Right forelimb (tissue), 1 donor: Measurements from ENCODE around the gene ANKRA2.

Experiments used
- DNase-seq: peaks from one replicate; pipeline ENCODE4 v3.0.0-alpha.2; 2018

Gene ANKRA2, protein sequence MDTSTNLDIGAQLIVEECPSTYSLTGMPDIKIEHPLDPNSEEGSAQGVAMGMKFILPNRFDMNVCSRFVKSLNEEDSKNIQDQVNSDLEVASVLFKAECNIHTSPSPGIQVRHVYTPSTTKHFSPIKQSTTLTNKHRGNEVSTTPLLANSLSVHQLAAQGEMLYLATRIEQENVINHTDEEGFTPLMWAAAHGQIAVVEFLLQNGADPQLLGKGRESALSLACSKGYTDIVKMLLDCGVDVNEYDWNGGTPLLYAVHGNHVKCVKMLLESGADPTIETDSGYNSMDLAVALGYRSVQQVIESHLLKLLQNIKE

DNA sequence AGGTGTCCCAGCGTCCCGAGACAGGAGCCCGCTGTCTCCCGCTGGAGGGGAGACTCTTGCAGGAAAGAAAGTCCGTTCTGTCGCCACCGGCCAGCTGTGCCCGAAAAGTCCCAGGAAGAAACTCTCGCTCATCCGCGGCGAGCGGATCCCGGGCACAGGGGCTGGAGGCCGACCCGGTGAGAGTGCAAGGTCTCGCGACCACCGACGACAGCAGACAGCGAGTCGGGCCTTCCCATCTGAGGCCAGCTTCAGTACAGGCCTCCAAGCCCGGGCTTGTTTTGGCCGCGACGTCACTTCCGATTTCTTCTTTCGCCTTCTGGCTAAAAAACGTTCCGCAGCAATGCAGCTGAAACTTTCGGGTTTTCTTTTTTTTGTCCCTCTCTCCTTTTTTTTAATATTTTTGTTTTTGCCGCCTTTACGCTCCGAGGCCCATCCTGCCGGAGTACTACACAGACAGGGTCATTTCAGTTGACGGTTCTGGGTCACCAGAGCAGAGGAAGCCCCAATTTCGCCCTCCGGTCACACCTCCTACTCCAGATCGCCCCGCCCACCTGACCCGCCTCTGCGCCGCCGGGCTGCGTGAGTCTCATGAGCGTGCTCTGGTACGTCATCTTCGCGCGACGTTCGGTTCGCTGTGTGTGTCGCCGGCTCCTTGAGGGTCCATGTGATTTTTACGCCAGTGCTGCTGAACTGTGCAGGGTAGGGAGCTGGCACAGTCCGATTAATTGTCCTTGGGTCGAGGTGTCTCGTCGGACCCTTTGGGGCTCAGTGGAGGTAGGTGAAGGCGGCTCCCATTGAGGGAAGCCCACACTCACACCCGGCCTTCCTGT is at the start of gene ANKRA2, which contains the start of gene UTP15:
TSS of gene ANKRA2 (minus strand) at position 501 of the 830 bp plus-strand sequence. CDS start 2,758 bp downstream, outside the sequence.
TSS of gene UTP15 (plus strand) at position 605 of the 830 bp plus-strand sequence. CDS start 1,602 bp downstream, outside the sequence.
- peak; percentile 99 for DNase-seq

DNA sequence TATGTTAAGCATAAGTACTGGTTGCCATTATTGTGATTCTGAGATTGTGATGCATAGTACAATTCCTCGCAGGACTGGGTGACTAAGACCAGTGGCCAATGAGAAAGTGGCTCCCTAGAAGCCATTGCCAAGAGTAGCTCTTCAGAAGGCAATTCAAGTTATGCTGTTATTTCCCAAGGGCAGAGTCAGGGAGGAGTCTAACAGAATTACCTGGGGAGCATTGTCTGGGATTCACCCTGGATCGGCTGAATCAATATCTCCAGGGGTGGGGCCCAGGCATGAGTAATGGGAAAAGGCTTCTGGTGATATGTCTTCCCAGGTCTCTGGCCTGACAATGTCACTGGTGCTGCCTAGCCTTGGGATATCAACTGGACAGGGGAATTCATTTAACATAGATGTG is 49.6 kb upstream of the ANKRA2 start:
- no peak for DNase-seq

DNA sequence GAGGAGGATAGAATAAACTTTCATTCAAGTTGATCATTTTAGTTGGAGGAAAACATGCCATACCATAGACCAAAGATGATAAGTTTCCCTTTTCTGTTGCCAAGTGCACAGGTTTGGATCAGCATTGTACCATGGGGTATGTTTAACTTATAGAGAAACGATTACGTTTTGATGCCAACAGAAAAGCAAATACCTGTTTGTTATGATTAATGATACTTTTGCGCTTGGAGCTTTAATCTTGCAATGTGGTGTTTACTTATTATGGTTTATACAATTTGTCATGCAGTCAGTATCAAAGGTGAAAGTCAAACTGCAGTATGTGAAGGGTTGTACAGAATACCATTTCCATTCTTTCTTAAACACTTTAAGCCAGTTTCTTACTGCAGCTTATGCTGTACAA is 47.4 kb upstream of the ANKRA2 start:
- DNase-seq, result no peak

DNA sequence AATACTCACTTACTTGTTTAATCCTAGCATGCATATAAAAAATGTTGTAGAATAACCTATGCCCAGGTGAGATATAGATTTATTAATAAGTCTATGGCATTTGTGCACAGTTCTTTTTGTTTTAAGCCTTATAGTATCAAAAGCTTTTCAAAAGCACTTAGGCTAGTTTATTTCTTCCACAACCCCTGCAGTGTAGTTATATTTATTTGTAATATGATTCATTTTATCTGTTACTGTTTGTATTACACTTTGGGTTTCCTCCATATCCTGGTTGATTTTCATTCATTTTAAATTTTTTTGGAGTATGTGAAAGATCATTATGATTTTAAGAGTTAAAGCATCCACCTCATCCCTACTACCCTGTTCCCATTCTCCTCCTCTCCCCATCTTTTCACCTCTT is 41.8 kb upstream of the ANKRA2 start:
- no peak for DNase-seq

DNA sequence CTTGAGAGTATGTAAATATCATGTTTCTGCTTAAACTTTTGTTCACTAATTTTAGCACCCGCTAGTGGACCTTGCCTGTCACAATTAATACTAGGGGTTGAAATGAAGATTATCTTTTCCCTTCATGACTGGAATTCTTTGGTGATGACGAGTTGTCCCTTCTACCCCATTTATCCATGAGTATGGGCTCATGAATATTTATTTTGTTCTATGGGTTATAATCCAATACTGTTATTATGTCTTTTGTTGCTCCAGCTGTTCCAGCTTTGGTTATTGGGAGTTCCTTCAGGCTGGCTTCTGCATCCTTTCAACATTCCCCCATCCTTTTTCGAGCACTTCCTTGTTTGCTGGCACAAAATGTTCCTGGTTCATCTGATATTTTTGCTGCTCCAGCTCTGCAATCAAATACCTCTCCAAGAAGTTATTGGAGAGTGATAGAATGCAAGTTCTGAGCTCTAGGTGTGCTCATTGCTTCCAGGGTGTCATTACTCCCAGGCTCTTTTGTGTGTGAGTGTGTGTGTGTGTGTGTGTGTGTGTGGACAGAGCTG is 40.8 kb upstream of the ANKRA2 start:
- no peak for DNase-seq

DNA sequence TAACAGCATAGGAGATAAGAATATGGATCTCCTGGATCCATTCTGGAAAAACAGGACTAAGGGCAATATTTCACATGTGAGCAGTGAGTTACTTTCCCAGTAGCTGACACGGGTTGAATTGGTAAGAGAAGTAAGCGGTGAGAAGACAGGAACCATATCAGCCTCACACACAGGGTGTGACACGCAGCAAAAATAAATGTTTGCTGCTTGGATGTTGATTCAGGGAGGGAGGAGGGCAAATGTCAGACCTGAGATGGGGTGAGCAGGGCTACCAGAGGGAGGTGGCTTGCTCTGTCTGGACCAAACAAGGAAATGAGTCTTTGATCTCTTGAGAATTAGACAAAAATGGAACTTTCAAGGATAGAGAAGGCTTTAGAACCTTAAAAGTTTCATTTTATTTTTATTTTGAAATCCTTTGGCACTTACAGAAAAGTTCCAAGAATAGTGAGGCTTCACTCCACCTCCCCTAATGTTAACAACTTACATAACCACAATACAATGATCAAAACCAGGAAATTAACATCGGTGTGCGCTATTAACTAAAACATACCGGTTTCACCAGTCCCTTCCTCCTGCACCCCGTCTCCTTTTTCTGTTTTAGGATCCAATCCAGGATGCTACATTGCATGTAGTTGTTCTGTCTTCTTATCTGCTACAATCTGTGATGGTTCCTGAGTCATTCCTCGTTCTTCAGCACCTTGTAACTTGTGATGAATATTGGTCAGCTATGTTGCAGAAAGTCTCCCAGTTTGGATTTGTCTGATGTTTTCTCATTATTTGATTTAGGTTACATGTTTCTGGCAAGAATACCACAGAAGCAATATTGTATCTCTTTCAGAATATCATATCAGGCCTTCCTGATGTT is 40.0 kb upstream of the ANKRA2 start:
- DNase-seq, result no peak

DNA sequence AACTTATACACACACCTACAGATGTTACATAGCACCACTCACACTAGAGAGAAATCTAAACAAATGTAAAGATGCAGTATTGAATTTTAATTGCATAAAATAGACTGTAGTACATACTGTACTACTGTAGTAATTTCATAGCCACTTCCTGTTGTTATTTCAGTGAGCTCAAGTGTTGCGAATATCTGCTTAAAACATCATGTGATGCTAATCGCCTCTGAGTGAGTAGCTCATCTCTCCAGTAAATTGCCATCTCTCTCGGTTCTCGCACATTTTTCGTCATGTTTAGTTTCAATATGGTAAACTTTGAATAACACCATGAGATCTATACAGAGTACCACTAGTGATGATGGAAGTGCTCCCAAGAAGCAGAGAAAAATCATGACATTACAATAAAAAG is 38.6 kb upstream of the ANKRA2 start:
- DNase-seq, result no peak

DNA sequence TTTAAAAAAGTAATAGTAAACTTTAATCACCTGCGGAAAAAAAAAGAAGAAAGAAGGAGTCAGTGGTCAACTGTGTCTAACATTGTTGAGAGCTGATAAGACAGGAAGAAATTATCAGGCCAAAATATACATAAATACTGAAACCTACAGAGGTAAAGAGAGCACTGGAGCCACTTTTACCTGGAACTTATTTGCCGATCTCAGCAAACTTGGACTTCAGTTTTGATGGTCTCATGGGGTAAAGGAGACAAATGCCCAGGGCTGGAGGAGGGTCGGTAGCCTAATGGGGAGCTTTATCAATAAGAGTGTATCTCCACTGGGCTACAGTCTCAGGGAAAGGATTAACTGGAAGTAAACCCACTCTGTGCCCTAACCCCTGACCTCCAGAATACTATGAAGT is 33.9 kb upstream of the ANKRA2 start:
- no peak for DNase-seq

DNA sequence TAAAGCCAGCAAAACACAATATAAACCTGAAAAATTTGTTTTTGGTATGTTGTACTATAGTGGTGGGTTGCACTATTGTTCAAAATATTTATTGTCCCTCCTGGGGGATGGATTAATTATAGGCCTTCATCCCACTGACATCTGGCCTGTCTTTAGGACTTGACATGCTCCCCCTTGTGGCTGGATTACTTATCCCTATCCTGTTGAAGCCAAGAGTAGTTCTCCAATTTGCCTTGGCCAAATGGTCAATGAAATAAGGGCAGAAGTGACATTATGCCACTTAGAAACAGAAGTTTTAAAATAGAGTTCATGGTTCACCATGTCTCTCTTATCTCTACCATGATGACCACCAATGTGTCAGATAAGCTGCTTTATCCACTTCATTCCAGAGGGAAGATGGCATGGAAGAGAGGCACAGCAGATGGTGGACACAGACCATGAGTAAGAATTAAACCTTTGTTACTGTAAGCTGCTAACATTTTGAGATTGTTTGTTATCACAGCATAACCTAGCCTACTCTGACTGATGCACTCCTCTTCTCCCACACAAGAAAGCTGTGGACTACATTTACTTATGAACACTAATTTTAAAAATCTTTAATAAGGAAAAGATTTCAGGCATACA is 31.4 kb upstream of the ANKRA2 start:
- no peak for DNase-seq

DNA sequence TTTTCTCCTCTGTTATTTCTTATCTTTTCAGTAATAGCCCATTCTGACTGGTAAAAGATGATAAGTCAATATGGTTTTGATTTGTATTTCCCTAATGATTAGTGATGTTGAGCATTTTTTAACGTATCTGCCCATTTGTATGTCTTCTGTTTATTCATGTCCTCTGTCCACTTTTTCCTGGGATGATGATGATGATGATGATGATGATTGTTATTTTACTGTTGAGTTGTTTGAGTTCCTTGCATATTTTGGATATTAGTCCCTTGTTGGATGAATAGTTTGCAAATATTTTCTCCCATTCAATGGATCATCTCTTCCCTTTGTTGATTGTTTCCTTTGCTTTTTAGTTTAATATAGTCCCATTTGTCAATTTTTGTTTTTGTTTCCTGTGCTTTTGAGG is 27.1 kb upstream of the ANKRA2 start:
- no peak for DNase-seq

DNA sequence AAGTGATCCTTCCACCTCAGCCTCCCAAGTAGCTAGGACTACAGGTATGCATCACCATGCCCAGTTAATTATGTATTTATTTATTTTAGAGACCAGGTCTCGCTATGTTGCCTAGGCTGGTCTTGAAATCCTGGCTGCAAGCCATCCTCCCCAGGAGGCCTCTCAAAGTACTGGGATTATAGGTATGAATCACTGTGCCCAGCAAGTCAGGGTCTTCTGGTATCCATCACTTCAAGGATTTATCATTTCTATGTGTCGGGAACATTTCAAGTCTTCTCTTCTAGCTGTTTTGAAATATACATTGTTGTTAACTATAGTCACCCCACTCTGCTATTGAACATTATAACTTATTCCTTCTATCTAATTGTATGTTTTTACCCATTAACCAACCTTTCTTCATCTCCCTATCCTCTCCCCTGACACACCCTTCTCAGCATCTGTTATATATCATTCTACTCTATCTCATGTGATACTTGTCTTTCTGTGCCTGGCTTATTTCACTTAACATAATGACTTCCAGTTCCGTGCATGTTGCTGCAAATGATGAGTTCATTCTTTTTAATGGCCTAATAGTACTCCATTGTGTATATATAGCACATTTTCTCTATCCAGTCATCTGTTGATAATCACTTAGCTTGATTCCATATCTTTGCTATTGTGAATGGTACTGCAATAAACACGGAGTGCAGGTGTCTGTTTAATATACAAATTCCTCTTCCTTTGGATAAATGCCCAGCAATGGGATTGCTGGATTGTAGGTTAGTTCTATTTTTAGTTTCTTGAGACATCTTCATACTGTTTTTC is 26.5 kb upstream of the ANKRA2 start:
- DNase-seq, result no peak

DNA sequence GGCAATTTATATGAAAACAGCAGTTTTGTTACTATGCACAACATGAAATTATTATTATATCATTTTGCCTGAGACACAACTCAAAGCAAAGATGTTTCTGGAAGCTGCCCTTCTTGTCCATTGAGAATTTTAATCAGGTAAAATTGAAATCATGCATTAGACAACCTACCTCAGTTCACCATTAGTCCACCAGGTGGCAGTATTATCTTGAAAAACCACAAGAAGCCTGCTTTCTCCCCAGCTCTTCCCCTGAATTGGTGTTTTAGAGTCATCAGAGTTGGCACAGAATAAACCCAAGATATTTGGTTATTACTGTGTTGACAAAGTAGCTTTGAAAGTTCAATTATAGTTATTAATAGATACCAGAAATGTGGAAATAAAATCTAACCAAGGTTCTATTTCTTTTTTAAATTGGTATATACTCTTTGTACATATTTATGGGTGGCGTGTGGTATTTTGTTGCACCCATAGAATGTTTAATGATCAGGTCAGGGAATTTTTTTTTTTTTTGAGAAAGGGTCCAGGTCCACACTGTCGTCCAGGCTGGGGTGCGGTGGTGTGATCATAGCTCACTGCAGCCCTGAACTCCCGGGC is 25.8 kb upstream of the ANKRA2 start:
- no peak for DNase-seq

DNA sequence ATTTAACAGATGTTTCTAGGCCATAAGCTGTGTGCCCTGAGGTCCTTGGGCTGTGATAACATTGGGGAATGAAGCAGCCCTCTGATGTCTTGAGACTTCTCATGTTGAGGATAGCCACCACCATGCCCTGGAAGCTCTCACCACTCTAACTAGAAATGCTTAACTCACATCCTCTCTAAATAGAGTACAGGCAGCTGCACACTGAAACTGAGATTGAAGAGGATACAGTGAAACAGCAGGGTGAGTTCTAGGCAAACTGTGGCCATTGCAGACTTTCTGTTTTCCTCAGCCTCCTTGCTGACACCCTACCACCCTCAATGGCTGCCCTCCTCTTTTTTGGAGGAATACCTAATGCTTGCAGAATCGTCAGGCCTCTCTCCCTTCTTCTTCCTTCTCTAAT is 22.5 kb upstream of the ANKRA2 start:
- no peak for DNase-seq

DNA sequence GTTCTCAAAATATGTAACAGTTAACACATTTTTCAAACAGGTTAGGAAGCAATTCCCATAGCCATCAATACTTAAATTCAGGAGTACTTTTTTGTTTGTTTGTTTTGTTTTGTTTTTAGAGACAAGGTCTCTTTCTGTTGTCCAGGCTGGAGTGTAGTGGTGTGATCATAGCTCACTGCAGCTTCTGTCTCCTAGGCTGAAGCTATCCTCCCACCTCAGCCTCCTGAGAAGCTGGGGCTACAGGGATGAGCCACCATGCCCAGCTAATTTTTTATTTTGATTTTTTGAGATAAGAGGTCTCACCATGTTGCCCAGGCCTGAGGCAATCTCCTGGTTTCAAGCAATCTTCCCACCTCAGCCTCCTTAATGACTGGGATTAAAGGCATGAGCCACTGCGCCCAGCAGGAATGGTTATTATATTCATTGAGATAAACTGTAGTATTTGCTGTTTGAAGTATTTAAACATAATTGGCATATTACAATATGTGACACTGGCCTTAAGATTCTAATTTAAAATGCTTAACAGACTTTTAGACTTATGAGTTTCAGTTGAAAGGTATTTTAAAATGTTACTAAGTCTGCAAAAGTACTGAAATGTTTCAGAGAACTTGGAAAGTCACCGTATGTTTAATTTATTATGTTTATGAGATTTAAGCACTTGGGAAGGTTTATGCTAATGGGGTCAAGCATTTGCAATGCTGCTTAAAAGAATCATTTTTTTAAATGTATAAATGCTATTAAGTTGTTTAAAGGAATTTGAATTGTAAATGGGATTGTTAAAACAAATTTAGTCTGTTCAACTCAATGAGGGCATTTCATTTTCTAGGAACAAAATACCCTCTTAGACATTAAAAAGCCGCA is 17.1 kb upstream of the ANKRA2 start:
- DNase-seq, result no peak

DNA sequence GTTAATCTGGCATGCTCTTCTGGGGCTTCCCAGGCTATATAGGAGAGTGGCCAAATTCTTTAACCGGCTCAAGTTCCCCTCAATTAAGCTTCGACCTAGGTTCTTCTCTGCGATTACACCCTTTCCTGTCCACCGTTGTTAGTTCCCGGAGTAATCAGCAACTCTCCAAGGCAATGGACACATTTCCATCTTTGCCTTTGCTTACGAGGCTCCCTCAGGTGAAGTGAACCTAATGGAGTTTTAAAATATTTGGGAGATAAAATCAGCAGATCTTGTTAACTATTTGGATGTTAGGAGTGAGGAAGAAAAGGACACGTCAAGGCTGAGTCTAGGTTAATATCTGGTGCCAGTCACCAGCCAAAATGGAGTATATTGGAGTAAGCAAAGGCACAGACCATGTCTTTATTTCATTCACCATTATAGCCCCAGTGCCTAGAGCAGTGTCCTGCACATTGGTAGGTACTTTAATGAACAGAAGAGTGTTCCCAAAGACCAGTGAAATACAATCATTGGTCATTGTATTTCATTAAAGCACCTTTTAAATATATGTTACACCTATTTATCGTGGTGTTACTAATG is 619 bp upstream of the ANKRA2 start:
- no peak for DNase-seq

DNA sequence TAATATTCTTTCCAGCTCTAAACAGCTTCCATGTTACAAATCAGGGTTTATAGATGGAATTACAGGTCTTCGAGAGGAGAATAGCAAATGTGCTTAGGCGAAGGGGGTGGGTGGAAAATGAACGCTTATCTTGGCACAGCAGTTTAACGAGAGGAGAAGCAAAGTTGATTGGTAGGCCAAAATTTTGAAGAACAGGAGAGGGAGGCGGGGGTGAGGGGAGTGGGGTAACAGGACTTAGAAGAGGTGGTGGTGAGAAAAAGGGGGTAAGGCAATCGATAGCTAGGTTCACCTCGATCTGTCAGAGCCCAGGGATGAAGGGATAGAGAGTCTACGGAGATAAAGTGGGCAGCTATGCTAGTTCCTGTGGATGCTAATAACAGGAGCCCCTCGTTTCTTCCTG is 764 bp downstream of the ANKRA2 start:
- peak; percentile 49 for DNase-seq

DNA sequence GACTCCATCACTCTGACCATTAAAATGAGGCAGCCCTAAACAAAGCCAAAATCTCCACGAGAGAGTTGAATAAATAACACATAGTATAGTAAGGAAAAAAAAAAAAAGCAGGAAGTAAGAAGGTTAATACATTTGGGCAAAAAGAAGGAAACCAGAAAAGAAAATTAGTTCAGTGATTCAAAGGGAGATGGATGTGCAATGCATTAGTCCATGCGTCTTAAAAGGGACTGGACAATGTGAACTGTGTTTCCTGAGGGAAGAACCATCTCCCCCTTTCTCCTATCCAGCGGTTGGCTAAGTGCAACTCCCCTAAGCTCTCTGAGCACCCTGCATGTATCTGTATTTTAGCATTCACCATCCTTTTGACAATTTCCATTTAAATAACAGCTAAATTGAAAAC is 1.4 kb downstream of the ANKRA2 start:
- DNase-seq, result no peak

DNA sequence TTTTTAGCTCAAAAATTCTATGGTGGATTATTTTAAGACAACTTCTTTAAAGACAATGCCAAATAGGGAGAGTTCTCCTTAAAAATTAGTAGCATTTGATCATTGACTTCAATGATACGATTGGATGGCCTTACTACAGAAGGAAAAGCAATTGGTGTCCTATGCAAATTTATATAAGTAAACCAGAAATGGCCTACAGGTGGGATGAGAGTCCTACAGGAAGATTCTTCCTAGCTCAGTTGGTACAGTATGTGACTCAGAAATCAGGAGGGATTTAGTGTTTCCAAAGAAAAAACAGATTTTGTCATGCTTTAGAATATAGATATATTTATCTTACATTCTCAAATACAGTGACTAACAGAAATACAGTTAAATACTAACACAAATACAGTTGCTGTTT is 6.5 kb downstream of the ANKRA2 start:
- no peak for DNase-seq

DNA sequence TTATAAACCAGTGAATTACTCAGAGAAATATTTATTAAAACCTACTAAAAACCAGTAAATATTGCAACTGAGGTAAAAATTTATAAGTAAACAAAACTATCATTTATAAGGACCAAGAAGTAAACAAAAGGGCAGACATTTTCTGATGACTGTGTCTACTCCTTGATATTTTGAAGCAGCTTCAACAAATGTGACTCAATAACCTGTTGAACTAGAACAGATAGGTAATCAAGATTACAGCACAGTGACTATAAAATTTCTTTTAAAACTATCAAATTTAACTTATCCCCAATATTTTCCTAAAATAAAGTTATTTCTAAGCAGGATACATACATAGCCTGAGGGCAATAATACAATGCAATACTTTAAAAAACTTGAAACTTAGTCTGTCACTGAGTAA is 12.8 kb downstream of the ANKRA2 start:
- no peak for DNase-seq

DNA sequence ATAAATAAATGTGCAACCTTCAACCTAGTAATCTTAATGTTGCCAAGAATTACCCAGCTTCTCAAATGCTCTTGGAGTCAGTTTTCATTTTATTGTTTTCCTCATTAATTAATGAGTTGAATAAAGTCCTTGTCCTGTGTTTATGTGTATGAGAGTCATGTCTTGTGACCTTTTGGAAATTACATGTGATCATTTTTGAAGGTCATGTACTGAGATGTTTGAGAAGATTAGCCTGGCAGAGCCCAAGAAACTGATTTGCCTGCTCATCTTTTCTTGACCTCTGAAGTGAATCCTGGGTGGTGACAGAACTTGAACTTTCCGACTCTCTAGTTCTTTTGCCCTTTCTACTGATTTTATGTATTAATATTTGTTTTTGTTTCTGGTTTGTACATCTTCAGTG is 15.4 kb downstream of the ANKRA2 start:
- no peak for DNase-seq
